Endothelial cell (in vitro differentiated cells): ENCODE measurements around the gene ZNF438. TPM values are rescaled to one million over a fixed set of nuclear protein-coding genes. Genes with fewer than 3 reads are reported as not detected.
A peak's percentile ranks its signal among the peaks of the same experiment; 100 is the strongest.

Experiments
- DNase-seq: peaks from one replicate; pipeline ENCODE4 v3.0.0; 2021; ENCODE audit warnings: low spot score
- H3K27ac Mint-ChIP-seq: one replicate; pipeline ENCODE4 v1.8.0; 2021; ENCODE audit warnings: mixed read lengths, inconsistent platforms; ENCODE audit not compliant: unreplicated experiment
- H3K27me3 Mint-ChIP-seq: one replicate; pipeline ENCODE4 v1.8.0; 2021; ENCODE audit warnings: mild to moderate bottlenecking, moderate library complexity, mixed read lengths, inconsistent platforms; ENCODE audit not compliant: unreplicated experiment
- H3K36me3 Mint-ChIP-seq: one replicate; pipeline ENCODE4 v1.8.0; 2021; ENCODE audit warnings: mild to moderate bottlenecking, low read depth, mixed read lengths, inconsistent platforms; ENCODE audit not compliant: unreplicated experiment
- H3K4me1 Mint-ChIP-seq: one replicate; pipeline ENCODE4 v1.8.0; 2021; ENCODE audit warnings: mild to moderate bottlenecking, mixed read lengths, inconsistent platforms; ENCODE audit not compliant: unreplicated experiment
- H3K4me3 Mint-ChIP-seq: one replicate; pipeline ENCODE4 v1.8.0; 2021; ENCODE audit warnings: mild to moderate bottlenecking, mixed read lengths, inconsistent platforms; ENCODE audit not compliant: unreplicated experiment
- H3K9me3 Mint-ChIP-seq: one replicate; pipeline ENCODE4 v1.8.0; 2021; ENCODE audit warnings: mixed read lengths, inconsistent platforms; ENCODE audit not compliant: unreplicated experiment
- total RNA-seq: library from RNA; stranded (reverse); fragmentation: NEBNext Ultra II Directional; extraction: Animal tissue kit (Norgen Biotek cat#: 25700); gene quantifications from one replicate; pipeline ENCODE4 v1.2.1, GENCODE V29; 2021; ENCODE audit not compliant: unreplicated experiment
- TF ChIP-seq, protein P1 (sequence below): fragments of 200-600 bp; sonication (generic); IDR thresholded peaks from one replicate; pipeline ENCODE4 v1.5.0; 2021; ENCODE audit warnings: antibody characterized with exemption; ENCODE audit not compliant: unreplicated experiment

ZNF438 gene
- total RNA-seq, 1 donor from 2014 or later, result 4.3 TPM

DNA sequence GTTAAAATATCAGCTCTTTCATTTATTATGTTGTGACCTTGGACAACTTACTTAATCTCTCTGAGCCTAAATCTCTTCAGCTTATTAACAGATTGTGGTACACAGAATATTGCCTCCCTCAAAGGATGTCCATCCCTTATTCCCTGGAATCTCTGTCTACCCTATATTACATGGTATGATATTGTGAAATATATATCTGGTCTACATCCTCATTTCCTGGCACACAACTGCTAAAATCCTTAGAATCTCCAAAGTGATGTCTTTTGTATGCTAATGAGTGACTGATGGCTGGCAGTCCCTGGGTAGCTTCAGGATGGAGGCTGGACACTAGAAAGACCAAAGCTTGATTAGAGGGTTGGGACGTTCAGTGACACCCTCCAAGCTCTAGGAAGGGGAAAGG is 25.8 kb downstream of the ZNF438 start:
- Mint-ChIP-seq H3K36me3 (no peaks in the 10 kb centered on the region), H3K4me3 (no peak overlapping the region), H3K9me3 (no peaks in the 10 kb centered on the region), H3K27ac (no peak overlapping the region), H3K4me1 (peaks cover 17% of the 10 kb centered on the region), H3K27me3 (no peaks in the 10 kb centered on the region)
- TF ChIP-seq, protein P1, sequence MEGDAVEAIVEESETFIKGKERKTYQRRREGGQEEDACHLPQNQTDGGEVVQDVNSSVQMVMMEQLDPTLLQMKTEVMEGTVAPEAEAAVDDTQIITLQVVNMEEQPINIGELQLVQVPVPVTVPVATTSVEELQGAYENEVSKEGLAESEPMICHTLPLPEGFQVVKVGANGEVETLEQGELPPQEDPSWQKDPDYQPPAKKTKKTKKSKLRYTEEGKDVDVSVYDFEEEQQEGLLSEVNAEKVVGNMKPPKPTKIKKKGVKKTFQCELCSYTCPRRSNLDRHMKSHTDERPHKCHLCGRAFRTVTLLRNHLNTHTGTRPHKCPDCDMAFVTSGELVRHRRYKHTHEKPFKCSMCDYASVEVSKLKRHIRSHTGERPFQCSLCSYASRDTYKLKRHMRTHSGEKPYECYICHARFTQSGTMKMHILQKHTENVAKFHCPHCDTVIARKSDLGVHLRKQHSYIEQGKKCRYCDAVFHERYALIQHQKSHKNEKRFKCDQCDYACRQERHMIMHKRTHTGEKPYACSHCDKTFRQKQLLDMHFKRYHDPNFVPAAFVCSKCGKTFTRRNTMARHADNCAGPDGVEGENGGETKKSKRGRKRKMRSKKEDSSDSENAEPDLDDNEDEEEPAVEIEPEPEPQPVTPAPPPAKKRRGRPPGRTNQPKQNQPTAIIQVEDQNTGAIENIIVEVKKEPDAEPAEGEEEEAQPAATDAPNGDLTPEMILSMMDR, result no peak
- DNase-seq, result no peak

DNA sequence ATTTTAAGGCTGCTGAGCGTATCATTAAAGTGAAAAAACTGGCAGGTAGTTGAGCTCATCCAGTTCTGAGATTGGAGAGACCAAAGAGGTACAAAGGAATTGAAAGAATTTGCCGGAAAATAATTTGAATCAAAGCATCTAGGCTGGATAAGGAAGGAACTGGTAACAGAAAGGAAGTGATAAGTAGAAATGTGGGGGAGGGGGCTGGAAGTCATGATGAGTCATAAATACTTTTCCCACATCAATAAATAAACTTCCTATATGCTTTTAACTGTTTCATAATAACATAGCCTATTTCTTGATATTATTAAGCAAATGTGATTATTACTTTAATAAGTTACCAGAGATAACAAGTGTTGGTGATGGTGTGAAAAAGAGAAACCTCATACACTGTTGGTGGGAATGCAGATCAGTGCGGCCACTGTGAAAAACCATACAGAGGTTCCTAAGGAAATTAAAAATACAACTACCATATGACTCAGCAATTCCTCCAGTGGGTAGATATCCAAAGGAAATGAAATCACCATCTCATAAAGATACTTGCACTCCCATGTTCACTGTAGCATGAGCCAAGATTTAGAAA is 27.0 kb downstream of the ZNF438 start:
- TF ChIP-seq, protein P1, result no peak
- H3K4me3 Mint-ChIP-seq, result no peak overlapping the region
- H3K4me1 Mint-ChIP-seq, result peaks cover 14% of the 10 kb centered on the region
- no peak for DNase-seq
- no peaks in the 10 kb centered on the region for H3K9me3 Mint-ChIP-seq
- H3K36me3 Mint-ChIP-seq, result no peaks in the 10 kb centered on the region
- no peaks in the 10 kb centered on the region for H3K27me3 Mint-ChIP-seq
- H3K27ac Mint-ChIP-seq, result peak overlapping the region; percentile 62

DNA sequence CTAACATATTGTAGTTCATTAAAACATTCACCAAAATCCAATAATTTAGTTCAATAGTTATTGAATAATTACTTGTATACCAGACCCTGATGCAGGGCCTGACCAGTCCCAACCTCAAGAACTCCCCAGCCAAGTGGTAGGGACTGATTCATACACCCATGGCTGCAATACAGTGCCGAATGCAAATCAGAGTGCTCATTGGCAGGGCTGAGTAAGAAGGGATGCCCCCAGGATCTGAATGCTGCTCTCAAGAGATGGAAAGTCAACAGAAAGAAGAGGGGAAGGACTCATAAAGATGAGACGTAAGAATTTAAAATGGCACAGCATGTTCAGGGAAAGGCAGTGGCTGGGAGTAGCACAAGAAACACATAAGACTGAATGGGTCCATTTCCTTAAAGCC is 29.9 kb downstream of the ZNF438 start:
- Mint-ChIP-seq H3K4me1 (peaks cover 18% of the 10 kb centered on the region), H3K4me3 (no peak overlapping the region), H3K27ac (no peak overlapping the region), H3K9me3 (no peaks in the 10 kb centered on the region), H3K27me3 (no peaks in the 10 kb centered on the region), H3K36me3 (no peaks in the 10 kb centered on the region)
- DNase-seq, result no peak
- TF ChIP-seq, protein P1, result no peak

DNA sequence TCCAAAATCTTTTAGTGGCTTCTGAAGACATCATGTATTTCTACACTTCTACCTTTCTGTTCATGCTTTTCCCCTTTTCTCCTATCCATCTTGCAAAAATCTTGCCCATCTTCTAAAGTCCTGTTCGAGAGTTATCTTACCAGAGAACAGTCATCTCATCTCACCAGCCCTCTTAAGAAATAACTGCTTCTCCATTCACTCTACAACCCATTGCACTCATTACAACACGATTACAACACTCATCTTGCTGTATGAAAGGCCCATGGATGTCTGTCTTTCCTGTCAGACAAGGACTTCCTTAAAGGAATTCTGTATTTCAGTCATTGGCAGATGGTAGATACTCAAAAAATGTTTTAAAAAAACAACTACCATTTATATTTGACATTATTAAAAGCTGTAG is 30.8 kb downstream of the ZNF438 start:
- Mint-ChIP-seq H3K36me3 (no peaks in the 10 kb centered on the region), H3K9me3 (no peaks in the 10 kb centered on the region), H3K4me3 (no peak overlapping the region), H3K27me3 (no peaks in the 10 kb centered on the region), H3K27ac (no peak overlapping the region), H3K4me1 (peaks cover 15% of the 10 kb centered on the region)
- TF ChIP-seq, protein P1, result no peak
- no peak for DNase-seq

DNA sequence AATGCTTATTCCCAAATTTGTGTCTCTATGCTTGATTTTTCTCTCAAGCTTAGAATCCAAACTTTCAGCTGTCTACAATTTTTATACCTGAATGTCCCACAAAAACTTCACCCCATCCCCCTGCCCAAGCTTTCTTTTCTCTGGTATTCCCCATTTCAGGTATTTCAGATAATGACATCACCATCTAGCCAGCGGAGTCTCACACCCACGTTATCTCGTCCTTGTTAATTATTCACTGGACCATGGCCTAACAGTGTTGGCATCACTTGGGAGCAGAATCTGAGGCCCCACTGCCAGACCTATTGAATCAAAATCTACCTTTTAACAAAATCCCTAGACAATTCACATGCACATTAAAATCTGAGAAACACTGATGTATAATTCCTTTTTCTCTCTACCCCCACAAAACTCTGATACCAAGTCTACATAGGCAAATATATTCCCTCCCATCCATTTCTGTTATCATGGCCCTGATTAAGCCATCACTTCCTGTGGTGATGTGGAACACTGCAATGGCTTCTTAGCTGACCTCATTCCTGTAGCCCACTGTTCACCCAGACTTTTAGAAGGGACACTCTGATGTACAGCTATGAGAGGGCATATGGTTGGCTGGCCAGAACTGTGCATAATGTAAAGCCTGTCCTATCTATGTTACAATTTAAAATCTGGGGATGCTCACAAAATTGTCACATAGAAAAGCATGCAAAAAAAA is 31.4 kb downstream of the ZNF438 start:
- Mint-ChIP-seq H3K27ac (no peak overlapping the region), H3K4me1 (peaks cover 14% of the 10 kb centered on the region), H3K4me3 (no peak overlapping the region), H3K27me3 (no peaks in the 10 kb centered on the region), H3K9me3 (no peaks in the 10 kb centered on the region), H3K36me3 (no peaks in the 10 kb centered on the region)
- TF ChIP-seq, protein P1, result no peak
- no peak for DNase-seq
